ENCODE data around the gene GIPC1.

The GIPC1 gene

GRCh38 chr19:14487370-14488125 is 8.4 kb downstream of the GIPC1 start:
- DNase-seq: no peak

- DNase-seq: peak; percentile 15
These were observed 13.6 kb downstream of the GIPC1 start for GRCh38 chr19:14482172-14482941.

GRCh38 chr19:14480700-14481079 is 15.2 kb downstream of the GIPC1 start:
- no peak for DNase-seq

- DNase-seq: no peak
These were observed 15.8 kb downstream of the GIPC1 start for GRCh38 chr19:14479975-14480699.

- DNase-seq: no peak
These were observed 16.5 kb downstream of the GIPC1 start for GRCh38 chr19:14479309-14479974.

- no peak for DNase-seq
These were observed 17.8 kb downstream of the GIPC1 start for GRCh38 chr19:14478113-14478545.

GRCh38 chr19:14477418-14478112 is 18.4 kb downstream of the GIPC1 start:
- peak; percentile 82 for DNase-seq

- DNase-seq: no peak
These were observed 19.1 kb downstream of the GIPC1 start for GRCh38 chr19:14476673-14477401.

- DNase-seq: no peak
These were observed 19.6 kb downstream of the GIPC1 start for GRCh38 chr19:14476327-14476672.

GRCh38 chr19:14475251-14476073 is 20.5 kb downstream of the GIPC1 start, which contains the start of gene PTGER1:
TSS of gene PTGER1 (minus strand) at chr19:14475354. CDS start at chr19:14474320, 1,034 bp downstream.
- peak; percentile 36 for DNase-seq

GRCh38 chr19:14474827-14475226 is 21.1 kb downstream of the GIPC1 start:
- DNase-seq: peak; percentile 30

GRCh38 chr19:14473978-14474578 is 21.8 kb downstream of the GIPC1 start:
- peak; percentile 31 for DNase-seq

GRCh38 chr19:14473073-14473977 is 22.6 kb downstream of the GIPC1 start:
- peak; percentile 40 for DNase-seq

GRCh38 chr19:14472202-14472938 is 23.6 kb downstream of the GIPC1 start:
- DNase-seq: peak; percentile 79

- DNase-seq: no peak
These were observed 24.3 kb downstream of the GIPC1 start for GRCh38 chr19:14471436-14472187.

- no peak for DNase-seq
These were observed 25.7 kb downstream of the GIPC1 start for GRCh38 chr19:14470031-14470876.

- peak; percentile 19 for DNase-seq
These were observed 28.1 kb downstream of the GIPC1 start for GRCh38 chr19:14467816-14468215.

Measured in left hindlimb (tissue), 1 donor.